IPS-NIHi11 (cell line): ENCODE results near the gene LEPR.

Source experiments
- DNase-seq: peaks from one replicate; pipeline ENCODE4 v3.0.0; 2012; ENCODE audit warnings: mixed read lengths, low spot score

The LEPR gene

DNA sequence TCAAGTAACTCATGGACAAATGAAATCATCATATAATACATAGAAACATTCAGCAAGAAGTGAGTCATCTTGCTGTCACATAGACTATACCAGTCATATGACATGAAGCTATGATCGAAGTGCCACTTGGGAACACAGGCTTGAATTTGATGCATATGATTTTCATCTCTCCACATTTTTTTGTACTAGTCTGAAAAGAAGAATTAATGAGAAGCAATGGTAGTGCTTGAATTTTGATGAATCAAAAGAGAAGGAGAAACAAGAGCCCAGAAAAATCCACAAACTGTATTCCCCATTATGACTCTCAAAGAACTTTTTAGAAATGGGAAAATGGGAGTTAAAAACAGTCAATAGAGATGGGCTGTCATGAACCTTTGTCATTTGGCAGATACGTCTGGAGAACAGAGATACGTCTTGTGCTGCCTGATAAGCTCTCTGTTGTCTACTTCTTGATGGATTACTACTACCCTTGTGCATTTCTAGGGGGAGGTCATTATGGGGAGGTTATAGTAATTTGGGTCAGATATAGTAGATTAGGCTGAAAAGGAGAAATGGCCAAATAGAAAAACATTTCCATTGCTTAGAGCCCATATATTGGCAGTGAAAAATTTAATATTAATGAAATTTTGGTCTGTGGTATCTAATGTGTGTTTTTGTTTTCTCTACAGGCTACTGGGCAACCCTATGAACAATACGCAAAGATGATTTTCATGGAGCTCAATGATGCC, 8.0 kb upstream of the LEPR start:
- no peak for DNase-seq

- DNase-seq: no peak
These were observed 7.5 kb upstream of the LEPR start for GRCh38 chr1:65412984-65413375.

GRCh38 chr1:65414538-65414937, 5.9 kb upstream of the LEPR start:
- DNase-seq: no peak

DNA sequence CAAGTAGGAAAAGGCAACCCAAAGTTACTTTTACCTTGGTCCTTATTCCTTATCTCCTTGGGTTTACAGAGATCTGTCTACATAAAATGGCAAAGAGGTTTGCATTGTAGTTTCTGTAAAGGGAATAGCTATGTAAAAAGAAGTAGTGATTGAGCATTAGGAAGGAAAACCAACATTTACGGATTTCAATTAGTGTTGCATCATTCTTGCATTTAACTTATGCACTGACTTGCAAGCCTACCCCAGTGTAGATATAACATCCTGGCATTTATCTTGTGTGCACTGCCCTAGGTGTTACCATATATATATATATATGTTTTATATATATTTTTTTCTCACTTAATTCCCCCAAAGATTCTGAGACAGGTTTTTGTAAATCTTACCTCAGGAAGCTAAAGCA, 3.7 kb upstream of the LEPR start:
- DNase-seq: no peak

DNA sequence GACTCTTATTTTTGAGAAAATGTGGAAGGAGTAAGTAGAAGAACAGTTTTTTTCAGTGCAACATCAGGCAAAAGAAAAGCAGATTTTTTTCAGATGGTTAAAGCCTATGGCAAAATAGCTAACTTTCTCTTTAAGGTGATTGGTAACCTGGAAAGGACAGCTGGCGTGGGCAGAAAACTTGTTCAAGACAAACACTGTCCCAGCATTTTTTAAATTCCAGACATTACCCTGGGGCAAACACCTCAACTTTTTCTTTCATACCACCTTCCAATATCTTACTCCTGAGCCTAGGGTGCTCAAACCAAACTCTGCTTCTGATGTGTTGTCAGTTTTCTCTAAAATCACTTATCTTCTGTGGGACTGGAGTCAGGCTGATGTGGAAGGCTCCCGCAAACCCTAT, 2.7 kb upstream of the LEPR start:
- DNase-seq: no peak

GRCh38 chr1:65418522-65419185, 1.8 kb upstream of the LEPR start:
- DNase-seq: no peak

DNA sequence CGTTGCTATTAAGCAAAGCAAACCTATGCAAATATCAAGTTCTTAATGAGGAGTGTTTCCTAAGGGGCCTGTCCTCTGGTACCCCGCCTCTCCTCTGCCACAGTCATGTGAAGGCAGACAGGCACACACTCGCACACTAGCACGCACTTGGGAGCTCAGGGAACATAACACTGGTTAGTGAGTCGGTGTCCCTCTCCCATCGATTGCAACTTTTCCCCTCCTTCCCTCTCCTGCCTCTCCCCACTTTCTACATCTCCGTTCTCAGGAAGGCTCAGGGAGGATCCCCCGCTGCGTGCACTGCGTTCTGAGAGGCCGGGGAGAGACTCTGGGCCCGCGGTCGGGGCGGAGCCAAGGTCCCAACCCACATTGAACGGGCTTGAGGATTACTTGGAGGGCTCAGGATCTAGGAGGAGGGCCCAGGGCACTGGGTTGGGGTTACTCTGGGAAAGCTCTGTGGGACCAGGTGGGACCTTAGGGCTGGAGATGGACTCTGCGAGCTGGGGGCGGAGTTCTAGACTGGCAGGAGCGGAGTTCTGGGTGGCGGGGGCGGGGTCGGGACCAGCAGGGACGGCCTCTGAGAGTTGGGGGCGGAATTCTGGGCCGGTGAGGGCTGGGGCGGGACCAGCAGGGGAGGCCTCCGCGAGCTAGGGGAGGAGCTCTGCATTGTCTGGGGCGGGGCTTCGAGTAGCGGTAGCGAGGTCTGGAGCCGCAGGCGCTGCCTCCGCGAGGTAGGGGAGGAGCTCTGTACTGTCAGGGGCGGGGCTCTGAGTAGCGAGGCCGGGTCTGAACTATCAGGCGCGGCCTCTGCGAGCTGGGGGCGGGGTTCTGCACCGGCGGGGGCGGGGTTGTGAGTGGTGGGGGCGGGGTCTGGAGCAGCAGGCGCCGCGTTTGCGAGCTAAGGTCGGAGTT, 533 bp upstream of the LEPR start:
- peak; percentile 96 for DNase-seq

GRCh38 chr1:65421351-65422025, 1.0 kb downstream of the LEPR start:
- no peak for DNase-seq

DNA sequence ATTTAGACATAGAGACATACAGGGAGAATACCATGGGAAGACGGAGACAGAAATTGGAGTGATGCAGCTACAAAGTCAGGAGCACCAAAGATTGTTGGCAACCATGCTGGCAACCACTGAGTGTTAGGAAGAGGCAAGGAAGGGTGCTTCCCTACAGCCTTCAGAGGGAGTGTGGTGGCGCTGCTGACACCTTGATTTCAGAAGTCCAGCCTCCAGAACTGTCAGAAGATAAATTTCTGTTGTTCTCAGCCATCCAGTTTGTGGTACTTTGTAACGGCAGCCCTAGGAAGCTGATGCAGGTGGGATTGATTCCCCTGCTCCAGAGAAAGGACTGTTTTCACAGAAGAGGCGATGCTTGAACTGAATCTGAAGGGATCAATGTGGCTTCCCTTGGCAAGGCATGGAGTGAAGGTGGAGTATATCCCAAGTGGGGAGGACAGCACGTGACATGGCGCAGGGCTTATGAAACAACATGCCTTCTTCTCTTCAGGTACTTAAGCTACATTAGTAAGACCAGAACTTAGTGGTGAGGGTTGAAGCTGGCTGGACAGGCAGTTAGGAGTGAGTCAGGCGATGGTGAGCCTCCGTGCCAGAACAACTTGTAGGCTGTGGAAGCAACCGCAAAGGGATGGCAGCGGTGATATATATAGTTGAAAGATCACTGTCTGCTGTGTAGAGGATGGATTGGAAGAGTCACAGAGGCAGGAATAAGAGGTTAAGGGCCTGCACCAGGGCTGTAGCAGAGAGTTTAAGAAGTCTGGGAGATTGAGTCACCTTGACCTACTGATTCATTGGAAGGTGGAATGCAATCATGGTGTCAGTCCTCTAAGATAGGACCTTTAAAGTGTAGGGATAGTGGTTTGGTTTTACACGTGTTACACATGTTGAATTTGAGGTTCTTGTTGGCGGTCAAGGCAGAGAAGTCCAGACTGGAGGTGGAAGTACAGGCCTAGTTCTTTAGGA, 2.1 kb downstream of the LEPR start:
- no peak for DNase-seq

- DNase-seq: no peak
These were observed 3.6 kb downstream of the LEPR start for GRCh38 chr1:65423884-65424572.

GRCh38 chr1:65424573-65424889, 4.1 kb downstream of the LEPR start:
- DNase-seq: no peak

GRCh38 chr1:65425006-65425405, 4.5 kb downstream of the LEPR start:
- DNase-seq: no peak

- peak; percentile 17 for DNase-seq
These were observed 5.2 kb downstream of the LEPR start for GRCh38 chr1:65425697-65426096.

DNA sequence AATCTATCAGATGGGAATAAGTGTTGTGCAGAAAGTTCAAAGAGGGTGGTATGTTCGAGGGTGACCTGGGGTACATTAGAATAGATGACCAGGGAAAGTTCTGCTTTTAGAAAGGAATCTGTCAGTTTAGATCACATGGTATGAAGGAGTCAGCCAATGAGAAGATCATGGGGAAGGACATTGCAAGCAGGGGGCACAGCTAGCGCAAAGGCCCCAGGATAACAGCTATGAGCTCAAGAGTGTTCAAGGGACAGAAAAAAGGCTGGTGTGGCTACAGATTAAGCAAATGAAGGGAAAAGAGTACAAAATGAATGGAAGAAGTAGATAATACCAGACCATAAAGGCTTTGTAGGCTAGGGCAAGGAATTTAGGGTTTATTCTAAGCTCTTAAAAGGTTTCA, 8.6 kb downstream of the LEPR start:
- no peak for DNase-seq

- DNase-seq: no peak
These were observed 9.3 kb downstream of the LEPR start for GRCh38 chr1:65429806-65430205.

GRCh38 chr1:65431111-65431705, 10.7 kb downstream of the LEPR start:
- no peak for DNase-seq

DNA sequence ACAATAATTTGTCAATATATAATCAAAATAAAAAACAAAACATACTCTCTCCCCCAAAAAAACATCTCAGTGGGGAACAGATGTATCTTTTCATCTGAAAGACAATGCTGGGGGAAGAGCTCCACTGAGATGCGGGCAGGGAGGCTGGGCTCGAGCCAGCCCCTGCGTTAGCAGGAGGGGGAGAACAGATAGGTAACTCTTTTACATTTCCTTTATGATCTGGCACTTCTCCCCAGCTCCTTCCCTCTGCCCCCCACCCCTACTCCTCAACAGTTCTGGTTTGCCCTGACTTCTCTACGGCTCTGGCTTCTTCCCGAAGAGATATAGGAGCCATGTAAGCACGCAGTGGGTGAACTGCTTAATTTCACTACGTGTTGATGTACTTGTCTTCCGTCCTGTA, 12.4 kb downstream of the LEPR start:
- DNase-seq: peak; percentile 55

DNA sequence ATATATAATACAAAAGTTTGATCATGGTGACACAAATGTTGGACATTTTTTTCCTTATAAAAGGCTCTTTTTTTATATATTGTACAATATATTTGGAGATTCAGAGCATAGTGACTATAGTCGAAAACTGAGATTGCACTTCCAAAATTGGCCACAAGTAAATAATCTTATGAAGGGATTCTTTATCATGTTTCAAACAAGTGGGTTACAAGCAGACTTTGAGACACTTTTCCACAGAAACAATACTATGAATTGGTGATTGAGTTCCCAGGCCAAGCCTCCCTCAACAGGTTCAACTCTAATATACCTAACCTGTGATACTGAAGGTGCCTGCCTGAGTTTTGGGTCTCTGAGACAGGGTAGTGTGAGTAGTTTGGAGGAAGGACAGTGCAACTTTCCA, 13.8 kb downstream of the LEPR start:
- no peak for DNase-seq

- DNase-seq: no peak
These were observed 14.3 kb downstream of the LEPR start for GRCh38 chr1:65434760-65435159.

GRCh38 chr1:65435987-65436386, 15.5 kb downstream of the LEPR start:
- DNase-seq: no peak
